NCI-H526 (cell line): ENCODE measurements around the gene REEP2.
"Not testable (repeated sequence)": the region's sequence is repeated elsewhere in the genome, so short reads cannot be mapped to it uniquely, and the experiment has no call there.

ENCODE experiments used
- DNase-seq, 2 experiments: peaks; one replicate each; lab custom pipeline; 2025; lab: John Stamatoyannopoulos, UW

The REEP2 gene

DNA sequence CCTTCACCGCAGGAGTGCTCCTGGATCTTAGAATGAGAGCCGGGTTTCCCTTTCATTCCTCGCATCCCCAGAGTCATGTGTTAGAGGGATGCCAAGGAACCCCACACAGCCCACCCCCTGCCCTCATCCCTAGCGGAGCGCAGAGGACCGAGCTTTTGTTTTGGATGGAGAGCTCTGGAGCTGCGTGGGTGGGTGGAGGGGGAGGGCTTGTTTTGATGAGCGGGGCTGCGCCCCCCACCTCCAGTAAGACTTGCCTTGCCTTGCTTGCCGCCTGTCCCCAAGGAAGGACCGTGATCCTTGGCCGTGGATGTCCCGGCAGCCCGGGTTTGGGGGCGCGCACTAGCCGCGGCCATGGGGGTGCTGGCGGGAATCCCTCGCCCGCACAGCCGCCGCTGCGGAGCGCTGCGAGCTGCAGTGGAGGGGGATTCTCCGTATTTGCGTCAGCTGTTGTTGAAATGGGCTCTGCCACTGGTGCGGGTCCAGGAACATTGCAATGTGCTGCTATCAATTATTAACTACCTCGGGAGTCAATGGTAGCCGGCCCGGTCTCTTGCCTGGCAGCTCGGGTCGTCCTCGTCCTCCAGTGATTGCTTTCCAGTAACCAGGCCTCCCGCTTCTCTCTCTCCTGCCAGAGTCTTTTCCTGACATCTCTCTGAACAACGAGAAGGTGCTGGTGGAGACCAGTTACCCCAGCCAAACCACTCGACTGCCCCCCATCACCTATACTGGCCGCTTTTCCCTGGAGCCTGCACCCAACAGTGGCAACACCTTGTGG lies 27.5 kb downstream of the REEP2 start:
- peak; percentile 13 to 64 for DNase-seq

DNA sequence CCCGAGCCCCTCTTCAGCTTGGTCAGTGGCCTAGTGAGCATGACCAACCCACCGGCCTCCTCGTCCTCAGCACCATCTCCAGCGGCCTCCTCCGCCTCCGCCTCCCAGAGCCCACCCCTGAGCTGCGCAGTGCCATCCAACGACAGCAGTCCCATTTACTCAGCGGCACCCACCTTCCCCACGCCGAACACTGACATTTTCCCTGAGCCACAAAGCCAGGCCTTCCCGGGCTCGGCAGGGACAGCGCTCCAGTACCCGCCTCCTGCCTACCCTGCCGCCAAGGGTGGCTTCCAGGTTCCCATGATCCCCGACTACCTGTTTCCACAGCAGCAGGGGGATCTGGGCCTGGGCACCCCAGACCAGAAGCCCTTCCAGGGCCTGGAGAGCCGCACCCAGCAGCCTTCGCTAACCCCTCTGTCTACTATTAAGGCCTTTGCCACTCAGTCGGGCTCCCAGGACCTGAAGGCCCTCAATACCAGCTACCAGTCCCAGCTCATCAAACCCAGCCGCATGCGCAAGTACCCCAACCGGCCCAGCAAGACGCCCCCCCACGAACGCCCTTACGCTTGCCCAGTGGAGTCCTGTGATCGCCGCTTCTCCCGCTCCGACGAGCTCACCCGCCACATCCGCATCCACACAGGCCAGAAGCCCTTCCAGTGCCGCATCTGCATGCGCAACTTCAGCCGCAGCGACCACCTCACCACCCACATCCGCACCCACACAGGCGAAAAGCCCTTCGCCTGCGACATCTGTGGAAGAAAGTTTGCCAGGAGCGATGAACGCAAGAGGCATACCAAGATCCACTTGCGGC lies 28.2 kb downstream of the REEP2 start:
- no peak for DNase-seq

DNA sequence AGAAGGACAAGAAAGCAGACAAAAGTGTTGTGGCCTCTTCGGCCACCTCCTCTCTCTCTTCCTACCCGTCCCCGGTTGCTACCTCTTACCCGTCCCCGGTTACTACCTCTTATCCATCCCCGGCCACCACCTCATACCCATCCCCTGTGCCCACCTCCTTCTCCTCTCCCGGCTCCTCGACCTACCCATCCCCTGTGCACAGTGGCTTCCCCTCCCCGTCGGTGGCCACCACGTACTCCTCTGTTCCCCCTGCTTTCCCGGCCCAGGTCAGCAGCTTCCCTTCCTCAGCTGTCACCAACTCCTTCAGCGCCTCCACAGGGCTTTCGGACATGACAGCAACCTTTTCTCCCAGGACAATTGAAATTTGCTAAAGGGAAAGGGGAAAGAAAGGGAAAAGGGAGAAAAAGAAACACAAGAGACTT lies 28.9 kb downstream of the REEP2 start:
- DNase-seq = no peak

DNA sequence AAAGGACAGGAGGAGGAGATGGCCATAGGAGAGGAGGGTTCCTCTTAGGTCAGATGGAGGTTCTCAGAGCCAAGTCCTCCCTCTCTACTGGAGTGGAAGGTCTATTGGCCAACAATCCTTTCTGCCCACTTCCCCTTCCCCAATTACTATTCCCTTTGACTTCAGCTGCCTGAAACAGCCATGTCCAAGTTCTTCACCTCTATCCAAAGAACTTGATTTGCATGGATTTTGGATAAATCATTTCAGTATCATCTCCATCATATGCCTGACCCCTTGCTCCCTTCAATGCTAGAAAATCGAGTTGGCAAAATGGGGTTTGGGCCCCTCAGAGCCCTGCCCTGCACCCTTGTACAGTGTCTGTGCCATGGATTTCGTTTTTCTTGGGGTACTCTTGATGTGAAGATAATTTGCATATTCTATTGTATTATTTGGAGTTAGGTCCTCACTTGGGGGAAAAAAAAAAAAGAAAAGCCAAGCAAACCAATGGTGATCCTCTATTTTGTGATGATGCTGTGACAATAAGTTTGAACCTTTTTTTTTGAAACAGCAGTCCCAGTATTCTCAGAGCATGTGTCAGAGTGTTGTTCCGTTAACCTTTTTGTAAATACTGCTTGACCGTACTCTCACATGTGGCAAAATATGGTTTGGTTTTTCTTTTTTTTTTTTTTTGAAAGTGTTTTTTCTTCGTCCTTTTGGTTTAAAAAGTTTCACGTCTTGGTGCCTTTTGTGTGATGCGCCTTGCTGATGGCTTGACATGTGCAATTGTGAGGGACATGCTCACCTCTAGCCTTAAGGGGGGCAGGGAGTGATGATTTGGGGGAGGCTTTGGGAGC lies 29.5 kb downstream of the REEP2 start:
- no peak for DNase-seq

DNA sequence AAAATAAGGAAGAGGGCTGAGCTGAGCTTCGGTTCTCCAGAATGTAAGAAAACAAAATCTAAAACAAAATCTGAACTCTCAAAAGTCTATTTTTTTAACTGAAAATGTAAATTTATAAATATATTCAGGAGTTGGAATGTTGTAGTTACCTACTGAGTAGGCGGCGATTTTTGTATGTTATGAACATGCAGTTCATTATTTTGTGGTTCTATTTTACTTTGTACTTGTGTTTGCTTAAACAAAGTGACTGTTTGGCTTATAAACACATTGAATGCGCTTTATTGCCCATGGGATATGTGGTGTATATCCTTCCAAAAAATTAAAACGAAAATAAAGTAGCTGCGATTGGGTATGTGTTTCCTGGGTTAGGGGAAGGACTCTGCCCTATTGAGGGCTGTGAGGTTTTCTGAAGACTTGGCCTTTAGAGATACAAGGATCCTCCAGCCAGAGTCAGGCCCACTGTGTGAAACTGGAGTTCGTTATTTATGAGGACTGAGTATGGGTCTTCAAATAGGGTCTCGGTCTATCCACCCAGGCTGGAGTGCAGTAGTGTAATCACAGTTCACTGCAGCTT lies 30.2 kb downstream of the REEP2 start:
- DNase-seq = no peak

DNA sequence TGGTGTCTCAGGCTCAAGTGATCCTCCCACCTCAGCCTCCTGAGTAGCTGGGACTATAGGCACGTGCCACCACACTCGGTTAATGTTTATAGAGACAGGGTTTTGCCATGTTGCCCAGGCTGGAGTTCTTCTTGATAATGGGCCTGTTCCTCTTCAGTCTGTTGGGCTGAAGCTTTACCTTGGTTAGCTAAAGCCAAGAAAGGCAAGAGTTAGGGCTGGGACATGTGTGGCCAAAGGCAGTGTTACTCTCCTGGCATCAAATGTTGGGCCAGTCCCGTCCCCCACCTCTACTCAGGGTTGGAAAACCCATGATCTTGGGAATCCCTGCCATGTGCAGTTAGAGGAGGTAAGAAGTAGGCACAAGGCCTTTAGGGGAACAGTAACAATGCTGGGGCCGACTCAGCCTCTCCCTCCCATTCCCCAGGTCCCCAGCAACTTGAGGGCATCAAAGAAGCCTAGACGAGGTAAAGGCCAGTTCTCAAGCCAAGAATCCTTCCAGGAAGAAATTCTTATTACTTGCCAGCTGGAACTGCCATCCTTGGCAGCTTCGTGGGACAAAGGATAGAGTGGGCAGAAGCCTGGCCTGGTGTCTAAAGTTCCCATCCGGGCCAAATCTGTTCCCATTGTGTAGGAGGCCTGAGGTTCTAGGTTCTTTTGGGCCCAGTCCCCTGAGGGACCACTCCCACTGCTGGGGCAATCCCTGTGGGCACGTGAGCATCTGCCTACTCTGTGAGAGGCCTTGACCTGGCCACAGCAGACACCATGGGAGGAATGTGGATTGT lies 30.9 kb downstream of the REEP2 start:
- DNase-seq = no peak

DNA sequence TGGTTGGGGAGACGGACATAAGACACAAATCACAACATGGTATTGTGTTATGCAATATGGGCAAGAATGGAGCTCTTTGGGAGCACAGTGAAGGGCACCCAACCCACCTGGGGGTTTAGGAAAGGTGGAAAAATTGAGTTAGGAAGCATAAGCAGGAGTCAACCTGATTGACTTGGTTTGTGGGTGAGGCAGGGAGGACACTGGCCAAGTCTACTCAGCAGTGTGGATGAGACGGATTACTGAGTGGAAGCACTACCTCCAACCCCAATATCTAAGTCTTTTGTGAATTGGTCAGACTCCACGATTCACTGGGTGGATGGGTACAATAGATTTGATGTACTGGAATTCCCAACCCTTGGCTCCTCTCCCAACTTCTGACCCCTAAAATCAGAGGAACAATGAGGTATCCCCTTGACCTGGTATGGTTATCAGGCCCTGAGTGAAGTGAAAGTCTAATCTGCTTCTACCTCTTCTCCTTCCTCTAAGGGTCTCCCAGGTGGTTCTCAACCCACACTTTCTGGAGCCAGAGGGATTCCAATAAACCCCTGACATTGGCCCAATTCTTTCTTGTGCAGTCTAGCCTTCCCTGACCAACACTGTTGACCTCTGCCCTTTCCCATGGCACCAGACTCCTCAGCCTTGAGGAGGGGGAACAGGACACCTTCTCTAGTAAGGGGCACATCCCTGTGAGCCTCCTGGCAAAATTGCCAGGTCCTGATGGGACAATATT lies 31.6 kb downstream of the REEP2 start:
- DNase-seq = no peak

DNA sequence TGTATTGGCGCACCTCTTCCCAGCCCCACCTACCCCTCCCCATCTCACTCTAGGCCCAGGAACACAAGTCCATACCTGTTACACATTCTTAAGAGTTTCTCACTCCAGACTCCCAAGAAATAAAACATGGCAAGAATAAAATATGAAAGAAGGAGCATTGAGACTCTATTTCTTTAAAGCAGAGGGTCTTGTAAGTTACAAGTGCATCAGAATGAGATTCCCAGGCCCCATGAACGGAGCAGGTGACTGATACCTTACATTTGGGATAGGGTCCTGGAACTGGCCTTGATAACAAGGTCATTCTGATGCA lies 32.1 kb downstream of the REEP2 start:
- DNase-seq = no peak

DNA sequence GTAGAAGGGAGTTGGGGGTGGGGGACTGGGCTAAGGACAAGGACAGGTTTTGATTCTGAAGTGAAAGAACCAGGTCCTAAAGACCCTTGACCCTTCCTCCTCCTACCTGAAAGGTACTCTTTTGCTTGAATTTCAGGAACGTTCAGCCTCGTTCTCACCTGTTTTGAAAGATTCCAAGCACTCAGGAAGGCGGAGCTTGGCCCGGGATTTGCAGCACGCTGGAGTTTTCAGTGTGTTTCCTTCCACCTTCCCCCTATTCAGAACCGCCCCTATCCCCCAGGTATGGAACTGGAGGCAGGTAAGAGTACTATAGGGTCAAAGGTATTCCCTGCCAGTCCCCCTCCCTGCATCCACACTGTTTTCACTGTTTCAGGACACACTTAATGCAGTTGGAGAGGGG lies 33.5 kb downstream of the REEP2 start:
- no peak for DNase-seq

DNA sequence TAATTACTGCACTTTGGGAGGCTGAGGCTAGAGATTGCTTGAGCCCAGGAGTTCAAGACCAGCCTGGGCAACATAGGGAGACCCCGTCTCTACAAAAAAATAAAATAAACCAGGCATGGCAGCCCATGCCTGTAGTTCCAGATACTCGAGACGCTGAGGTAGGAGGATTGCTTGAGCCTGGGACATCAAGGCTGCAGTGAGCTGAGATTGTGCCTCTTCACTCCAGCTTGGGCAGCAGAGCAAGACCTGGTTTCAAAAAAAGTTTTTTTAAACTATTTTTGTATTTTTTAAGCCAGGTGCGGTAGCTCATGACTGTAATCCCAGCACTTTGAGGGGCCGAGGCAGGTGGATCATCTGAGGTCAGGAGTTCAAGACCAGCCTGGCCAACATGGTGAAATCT lies 34.3 kb downstream of the REEP2 start:
- not testable (repeated sequence) for DNase-seq

DNA sequence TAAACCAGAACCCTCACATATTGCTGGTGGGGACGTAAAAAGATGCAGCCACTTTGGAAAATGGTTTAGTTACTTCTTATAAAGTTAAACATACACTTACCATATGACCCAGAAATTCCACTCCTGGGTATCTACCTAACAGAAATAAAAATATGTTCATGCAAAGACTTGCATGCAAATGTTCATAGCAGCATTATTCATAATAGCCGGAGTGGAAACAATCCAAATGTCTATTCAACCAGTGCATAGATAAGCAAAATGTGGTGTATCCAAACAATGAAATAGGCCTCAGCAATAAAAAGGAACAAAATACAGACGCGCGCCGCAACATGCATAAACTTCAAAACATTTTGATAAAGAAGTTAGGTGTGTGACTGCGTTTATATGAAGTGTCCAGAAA lies 38.1 kb downstream of the REEP2 start:
- peak; percentile 76 to 82 for DNase-seq

DNA sequence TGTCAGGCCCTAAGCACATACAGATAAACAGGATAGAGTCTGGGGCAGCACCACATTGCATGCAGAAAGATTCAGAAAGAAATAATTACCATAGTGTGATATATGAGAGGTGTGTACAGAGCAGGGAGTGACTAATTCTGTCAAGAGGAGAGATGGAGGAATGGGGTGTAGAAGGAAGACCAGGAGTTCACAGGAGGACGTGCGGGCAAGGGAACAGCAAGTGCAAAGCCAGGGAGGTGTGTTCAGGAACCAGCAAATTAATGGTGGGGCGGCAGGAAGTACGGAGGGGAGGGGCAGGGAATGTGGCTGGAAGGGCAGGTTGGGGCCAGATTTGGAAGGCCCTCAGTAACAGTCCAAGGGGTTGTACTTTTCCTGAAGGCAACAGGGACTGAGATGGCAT lies 43.8 kb downstream of the REEP2 start:
- no peak for DNase-seq

DNA sequence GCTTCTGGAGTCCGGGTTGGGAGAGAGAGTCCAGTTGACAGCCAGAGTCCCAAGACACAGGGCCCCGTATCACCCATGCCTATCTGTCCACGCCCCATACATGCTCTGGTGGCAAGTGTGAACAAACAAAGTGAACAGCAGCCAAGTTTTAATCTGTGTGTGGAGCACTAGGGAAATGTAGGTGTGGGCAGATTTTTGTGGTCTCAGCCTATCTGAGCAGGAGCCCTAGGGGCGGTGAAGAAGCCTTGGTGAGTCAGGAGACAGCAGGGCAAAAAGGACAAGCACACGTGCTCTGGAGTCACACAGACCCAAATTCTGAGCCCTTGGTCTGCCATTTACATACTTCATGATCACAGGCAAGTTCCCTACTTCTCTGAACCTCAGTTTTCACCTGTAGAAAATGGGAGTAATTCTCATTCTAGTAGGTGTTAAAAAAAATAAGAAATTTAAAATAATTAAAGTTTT lies 49.7 kb downstream of the REEP2 start:
- DNase-seq = no peak

DNA sequence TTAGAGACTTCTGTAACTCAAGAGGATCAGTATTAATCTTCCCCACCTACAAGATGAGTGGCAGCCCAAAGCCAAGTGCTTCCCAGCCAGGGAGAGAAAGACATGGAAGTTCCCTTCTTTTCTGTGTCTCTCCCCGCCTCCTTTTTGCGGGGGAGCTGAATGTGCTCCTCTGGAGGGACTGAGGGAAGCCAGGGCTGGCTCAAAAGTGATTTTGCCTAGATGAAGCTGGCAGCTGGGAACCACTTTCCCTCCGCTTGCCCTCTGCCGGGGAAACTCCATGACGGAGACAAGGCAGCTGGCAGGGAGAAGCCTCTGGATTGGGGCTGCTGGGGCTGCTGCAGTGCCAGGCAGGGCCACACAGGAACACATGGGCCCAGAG lies 50.8 kb downstream of the REEP2 start:
- peak in 1 of 2 experiments; percentile 28 for DNase-seq

DNA sequence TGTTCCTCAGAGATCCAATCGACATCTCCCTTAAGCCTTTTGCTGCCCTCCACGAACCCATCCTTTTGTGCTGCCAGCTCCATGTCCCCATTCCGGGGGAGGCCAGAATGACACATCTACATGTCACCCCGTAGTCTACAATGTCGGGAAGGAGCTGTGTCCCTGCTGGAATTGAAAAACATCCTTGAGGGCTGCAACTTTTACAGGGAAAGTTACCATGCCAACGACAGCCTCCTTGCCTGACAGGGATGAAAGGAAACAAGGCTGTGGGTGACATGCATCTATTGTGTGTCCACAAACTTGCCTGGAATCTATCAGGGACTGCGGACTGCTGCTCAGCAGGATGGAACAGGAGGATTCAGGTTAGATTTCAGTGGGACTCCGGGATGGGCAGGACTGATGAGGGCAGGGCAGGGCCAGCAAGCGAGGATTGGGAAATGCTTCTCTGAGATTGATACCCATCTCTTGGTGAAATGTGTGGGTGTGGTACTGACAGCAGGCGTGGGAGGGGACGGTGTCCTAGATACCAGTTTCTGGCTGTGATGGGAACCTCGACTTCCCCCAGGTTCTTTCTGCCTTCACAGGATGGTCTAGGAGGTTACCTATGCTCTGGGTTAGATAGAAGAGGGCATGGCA lies 51.9 kb downstream of the REEP2 start:
- no peak for DNase-seq

DNA sequence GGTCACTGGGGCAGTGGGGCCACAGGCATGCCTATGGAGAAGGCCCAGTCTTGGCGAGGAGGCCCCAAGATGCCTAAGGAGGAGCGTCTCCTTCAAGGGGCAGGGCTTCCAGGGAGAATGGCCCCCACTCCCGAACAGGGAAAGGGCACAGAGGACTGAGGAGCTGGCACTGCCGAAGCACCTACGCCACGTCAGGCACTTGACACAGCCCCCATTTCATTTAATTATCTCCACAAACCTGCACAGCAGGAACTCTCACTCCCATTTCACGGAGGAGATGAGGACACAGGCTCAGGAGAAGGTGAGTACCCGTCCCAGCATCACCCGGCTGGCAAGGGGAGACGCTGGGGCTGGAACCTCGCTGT lies 52.4 kb downstream of the REEP2 start:
- DNase-seq = no peak

DNA sequence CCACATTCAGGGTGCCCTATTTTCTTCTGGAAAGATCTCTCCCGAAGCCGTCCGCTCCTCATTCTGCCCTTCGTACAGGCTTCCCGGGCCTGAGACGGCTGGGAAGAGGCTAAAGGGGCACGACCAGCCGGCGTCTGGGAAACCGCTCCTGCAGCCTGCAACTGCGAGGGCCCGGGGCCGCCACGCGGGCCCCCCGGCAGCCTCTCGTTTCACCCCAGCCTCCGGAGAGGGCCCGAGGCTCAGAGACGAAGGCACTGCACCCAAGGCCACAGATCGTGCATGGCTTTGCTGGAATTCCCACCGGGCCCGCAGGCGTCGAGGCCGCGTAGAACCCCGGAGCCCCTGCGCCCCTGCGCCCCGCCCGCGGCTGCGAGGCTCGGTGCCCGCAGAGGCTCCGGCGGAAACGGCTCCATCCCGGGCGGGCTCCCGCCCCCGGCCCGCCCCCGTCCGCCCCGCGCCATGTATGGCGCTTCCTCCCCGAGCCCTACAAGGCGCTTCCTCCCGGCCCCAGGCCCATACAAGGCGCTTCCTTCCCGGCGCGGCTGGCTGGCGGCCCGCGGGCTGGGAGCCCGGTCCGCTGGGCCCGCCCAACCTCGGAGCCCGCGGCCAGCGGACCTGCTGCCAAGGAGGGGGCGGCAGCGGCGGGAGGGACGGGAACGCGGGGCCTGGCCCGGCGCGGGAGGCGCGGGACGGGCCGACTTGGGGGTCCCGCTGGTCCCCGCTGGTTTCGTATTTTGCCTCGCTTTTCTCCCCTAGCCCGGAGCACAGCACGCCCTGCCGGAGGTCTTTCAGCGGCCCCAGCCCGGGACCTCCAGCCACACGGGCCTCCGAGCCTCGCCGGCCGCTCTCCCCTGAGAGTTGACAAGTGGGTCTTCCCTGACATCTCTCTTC lies 53.1 kb downstream of the REEP2 start:
- peak; percentile 21 to 91 for DNase-seq

DNA sequence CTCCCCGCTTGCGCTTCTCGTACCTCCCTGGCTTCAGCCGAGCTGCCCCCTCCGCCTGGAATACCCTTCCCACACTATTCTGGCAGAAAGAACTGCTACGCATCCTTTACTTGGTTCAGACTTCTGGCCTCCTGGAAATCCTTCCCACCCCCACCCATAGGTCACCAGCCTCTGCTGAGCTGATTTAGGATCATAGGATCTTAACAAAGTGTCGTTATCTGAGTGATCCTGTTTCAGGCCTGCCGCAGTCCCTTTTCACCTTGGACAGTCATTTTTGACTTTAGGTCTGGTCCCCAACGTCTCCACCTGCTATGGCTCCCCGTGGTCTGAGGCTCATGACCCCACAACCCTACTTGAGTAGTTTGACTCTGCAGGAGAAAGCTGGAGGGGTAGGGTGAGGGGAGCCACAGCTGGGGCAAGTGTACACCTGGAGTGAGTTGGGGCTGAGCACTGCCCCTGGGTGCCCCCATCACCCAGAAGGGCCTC lies 53.7 kb downstream of the REEP2 start:
- no peak for DNase-seq

DNA sequence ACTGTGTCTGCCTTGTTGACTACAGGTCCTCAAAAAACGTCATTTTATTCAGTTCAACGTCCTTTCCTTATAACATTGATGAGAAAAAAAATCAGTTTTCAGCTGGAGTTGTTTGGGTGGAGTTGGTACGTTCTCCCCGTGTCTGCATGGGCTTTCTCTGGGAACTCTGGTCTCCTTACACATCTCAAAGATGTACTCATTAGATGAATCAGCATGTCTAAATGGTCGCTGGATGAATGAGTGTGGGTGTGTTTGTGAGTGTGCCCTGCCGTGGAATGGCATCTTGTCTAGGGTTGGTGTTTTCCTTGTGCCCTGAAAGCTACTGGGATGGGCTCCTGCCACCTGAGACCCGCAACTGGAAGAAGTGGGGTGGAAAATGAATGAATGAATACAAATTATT lies 56.5 kb downstream of the REEP2 start:
- no peak for DNase-seq
